HG03097 (cell line): ENCODE results near the gene TMEM181.
"Not testable (repeated sequence)": the region's sequence is repeated elsewhere in the genome, so short reads cannot be mapped to it uniquely, and the experiment has no call there.

Experiments used
- ATAC-seq: cut with Tn5 transposase; IDR thresholded peaks from one replicate; pipeline ENCODE4 v1.9.1; 2021; ENCODE audit not compliant: unreplicated experiment, low FRiP score

TMEM181 gene

DNA sequence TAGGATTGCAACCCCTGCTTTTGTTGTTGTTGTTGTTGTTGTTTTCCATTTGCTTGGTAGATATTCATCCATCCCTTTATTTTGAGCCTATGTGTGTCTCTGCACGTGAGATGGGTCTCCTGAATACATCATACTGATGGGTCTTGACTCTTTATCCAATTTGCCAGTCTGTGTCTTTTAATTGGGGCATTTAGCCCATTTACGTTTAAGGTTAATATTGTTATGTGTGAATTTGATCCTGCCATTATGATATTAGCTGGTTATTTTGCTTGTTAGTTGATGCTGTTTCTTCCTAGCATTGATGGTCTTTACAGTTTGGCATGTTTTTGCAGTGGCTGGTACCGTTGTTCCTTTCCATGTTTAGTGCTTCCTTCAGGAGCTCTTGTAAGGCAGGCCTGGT, 58.4 kb downstream of the TMEM181 start:
- ATAC-seq = not testable (repeated sequence)

- ATAC-seq = no peak
Observed at GRCh38 chr6:158619922-158620801, 60.3 kb downstream of the TMEM181 start.

GRCh38 chr6:158620963-158621693, 61.2 kb downstream of the TMEM181 start:
- ATAC-seq = no peak

GRCh38 chr6:158621694-158622544, 62.0 kb downstream of the TMEM181 start:
- no peak for ATAC-seq

- ATAC-seq = no peak
Observed at GRCh38 chr6:158622545-158623190, 62.8 kb downstream of the TMEM181 start.

GRCh38 chr6:158624684-158625682, 65.1 kb downstream of the TMEM181 start:
- ATAC-seq = no peak

GRCh38 chr6:158625881-158626305, 66.0 kb downstream of the TMEM181 start:
- no peak for ATAC-seq

DNA sequence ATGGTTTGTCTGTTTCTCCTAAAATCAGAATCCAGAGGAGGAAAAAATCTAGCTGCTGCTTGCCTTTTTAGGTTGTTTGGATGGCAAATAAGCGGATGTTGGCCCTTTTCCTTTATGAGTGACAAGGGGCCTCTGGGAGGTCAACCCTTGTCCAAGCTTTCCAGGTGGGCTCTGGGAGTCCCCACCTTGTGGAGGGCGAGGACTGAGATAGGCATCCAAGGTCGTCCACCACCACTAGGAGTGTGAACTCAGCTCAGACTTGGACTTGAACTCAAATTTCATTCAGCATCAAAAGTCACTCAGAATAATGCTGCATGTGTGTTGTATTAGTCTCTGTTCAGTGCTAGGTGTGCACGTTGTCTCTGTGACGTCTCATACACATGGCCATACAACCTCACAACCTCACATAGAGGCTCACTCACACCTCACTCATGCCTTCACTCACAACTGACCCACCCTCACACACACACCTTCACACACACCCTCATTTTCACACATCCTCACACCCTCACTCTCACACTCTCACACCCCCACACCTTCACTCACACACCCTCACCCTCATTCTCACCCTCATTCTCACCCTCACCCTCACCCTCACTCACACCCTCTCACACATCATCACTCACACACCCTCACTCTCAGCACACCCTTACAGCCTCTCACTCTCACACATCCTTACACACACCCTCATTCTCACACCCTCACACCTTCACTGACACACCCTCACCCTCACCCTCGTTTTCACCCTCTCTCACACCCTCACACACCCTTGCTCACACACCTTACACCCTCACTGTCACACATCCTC, 66.7 kb downstream of the TMEM181 start:
- ATAC-seq = no peak

- ATAC-seq = no peak
Observed at GRCh38 chr6:158627168-158627939, 67.5 kb downstream of the TMEM181 start.

GRCh38 chr6:158627940-158628211, 68.0 kb downstream of the TMEM181 start:
- ATAC-seq = no peak

GRCh38 chr6:158628542-158628941, 68.7 kb downstream of the TMEM181 start:
- ATAC-seq = no peak

DNA sequence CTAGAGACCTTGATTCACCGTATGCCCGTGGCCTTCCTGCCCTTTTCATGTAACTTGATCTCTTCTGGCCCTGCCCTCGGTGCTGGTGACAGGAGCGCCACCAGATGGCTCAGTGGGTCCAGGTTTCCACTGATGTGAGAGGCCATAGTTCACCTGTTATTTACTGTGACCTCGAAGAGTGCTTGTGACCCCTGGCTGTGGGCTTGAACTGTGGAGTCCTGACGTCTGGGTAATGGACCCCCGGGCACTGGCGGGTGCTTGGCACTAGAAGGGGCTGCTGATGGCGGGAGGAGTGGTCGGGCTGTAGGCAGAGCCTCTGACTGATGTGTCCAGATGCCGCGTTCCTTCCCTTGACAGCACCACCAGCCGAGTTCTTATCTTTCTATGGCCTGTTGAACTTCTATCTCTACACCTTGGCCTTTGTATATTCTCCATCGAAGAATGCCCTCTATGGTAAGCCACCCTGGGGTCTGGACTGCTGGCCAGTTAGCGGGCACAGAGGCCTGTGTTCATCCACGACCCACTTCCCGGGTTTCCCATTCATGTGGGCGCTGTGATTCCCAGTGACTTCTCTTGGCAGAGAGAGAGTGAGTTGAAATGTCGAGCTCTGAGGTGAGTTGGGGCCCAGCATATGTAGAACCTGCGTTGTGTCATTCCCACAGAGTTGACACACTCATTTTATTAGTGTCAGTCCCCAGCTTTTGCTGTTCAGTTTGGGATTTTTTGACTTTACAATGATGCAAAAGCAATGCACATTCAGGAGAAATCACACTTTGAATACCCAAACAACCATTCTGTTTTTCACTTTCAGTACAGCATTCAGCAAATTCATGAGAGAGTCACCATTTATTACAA, 69.7 kb downstream of the TMEM181 start:
- no peak for ATAC-seq

DNA sequence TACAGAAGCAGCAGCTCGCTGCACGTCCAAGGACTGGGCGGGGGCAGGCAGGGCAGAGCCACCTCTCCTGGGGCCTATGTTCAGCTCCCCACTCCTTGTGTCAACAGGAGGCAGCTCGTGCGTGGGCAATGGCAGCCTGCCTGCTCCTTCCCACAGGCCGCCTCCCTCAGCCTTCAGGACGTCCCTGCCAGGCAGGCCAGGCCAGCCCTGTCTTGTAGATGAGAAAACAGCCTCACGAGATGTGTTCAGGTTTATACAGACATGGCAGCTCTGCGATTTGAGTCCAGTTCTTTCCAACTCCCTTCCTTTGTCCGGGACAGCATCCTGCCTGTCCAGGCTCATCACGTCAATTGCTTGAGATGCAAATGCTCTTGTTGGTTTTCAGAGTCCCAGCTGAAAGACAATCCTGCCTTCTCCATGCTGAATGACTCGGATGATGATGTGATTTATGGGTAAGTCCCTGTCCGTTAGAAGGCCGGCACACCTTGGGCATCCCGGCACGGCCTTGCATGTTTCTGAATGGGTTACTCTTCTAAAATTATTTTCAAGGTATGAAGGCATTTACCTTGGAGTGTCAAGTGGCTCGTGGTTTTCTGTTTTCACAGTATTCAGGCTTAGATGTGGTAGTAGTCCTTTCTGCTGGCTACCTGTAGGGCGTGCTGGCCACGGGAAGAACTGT, 71.2 kb downstream of the TMEM181 start:
- no peak for ATAC-seq

- ATAC-seq = no peak
Observed at GRCh38 chr6:158631678-158632537, 72.0 kb downstream of the TMEM181 start.

DNA sequence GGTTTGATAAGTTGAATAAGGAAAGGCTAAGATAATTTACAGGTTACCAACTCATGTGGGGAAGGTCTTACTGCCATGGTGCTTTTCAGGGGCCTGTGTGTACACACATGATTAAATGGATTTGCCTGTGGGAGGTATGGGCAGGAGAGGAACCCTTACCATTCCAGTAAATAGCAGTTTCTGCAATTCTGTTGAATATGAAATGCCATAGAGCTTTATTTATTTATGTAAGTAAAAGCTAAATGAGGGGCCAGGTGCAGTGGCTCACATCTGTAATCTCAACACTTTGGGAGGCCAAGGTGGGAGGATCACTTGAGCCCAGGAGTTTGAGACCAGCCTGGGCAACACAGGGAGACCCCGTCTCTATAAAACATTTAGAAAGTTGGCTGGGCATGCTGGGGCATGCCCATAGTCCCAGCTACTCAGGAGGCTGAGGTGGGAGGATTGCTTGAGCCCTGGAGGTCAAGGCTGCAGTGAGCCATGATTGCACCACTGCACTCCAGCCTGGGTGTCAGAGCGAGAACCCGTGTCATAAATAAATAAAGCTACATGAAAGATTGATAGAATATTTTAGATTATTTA, 72.7 kb downstream of the TMEM181 start:
- not testable (repeated sequence) for ATAC-seq
